IMR-90 (cell line): ENCODE data around the gene RANBP10. TPM values are rescaled to one million over a fixed set of nuclear protein-coding genes. Genes with fewer than 3 reads are reported as not detected.

Experiments used
- ATAC-seq: fragments of 200-7000 bp; cut with Tn5 transposase; 2 replicates; pipeline ENCODE4 v1.9.1; 2020; ENCODE audit warnings: low read depth, mild to moderate bottlenecking, moderate library complexity
- BruUV-seq: library from RNA; stranded (reverse); fragments of 400-500 nt; replicated peaks from 2 replicates; lab custom pipeline; 2021; lab: Mats Ljungman, UMichigan
- CTCF ChIA-PET: fragments of 300-600 bp; formaldehyde crosslinking; extraction: SDS; loops from one replicate; lab custom pipeline; 2021; ENCODE audit warnings: antibody characterized with exemption; lab: Yijun Ruan, JAX
- POLR2A ChIA-PET: fragments of 300-600 bp; sonication (Branson Sonifier 250); formaldehyde crosslinking; loops from one replicate; lab custom pipeline; 2022; ENCODE audit warnings: antibody characterized with exemption; ENCODE audit not compliant: unreplicated experiment; lab: Charles Lee
- DNase-seq: peaks from one replicate; pipeline ENCODE4 v3.0.0; 2013
- H2AFZ ChIP-seq: replicated peaks from 2 replicates; pipeline ENCODE3; 2013; ENCODE audit warnings: low read length, mild to moderate bottlenecking; ENCODE audit not compliant: poor library complexity
- H2AK5ac ChIP-seq: 2 replicates; pipeline ENCODE4 v1.6.1; 2013; ENCODE audit warnings: low read depth, low read length, inconsistent platforms
- H2AK9ac ChIP-seq: replicated peaks from 2 replicates; pipeline ENCODE3; 2013; ENCODE audit warnings: mild to moderate bottlenecking, low read depth, low read length, moderate library complexity; ENCODE audit not compliant: poor library complexity
- H2BK120ac ChIP-seq: 2 replicates; pipeline ENCODE4 v1.6.1; 2013; ENCODE audit warnings: low read depth, low read length, inconsistent platforms
- H2BK15ac ChIP-seq: 3 replicates; pipeline ENCODE4 v1.6.1; 2013; ENCODE audit warnings: low read depth, low read length, inconsistent platforms
- H2BK20ac ChIP-seq: 2 replicates; pipeline ENCODE4 v1.6.1; 2013; ENCODE audit warnings: low read depth, mild to moderate bottlenecking, inconsistent platforms, low read length, moderate library complexity
- H2BK5ac ChIP-seq: 2 replicates; pipeline ENCODE4 v1.6.1; 2013; ENCODE audit warnings: mild to moderate bottlenecking, low read depth, low read length, inconsistent platforms; ENCODE audit not compliant: poor library complexity, severe bottlenecking
- H3K14ac ChIP-seq: replicated peaks from 2 replicates; pipeline ENCODE4 v1.6.1; 2013; ENCODE audit warnings: low read depth, low read length, inconsistent platforms
- H3K18ac ChIP-seq: 2 replicates; pipeline ENCODE4 v1.6.1; 2013; ENCODE audit warnings: low read depth, low read length, control low read depth
- H3K23ac ChIP-seq: 2 replicates; pipeline ENCODE4 v1.6.1; 2013; ENCODE audit warnings: low read depth, low read length, inconsistent platforms
- H3K27ac ChIP-seq: 2 replicates; pipeline ENCODE4 v1.5.1; 2013; ENCODE audit warnings: mild to moderate bottlenecking, control low read depth, low read length; ENCODE audit not compliant: insufficient read depth
- H3K27me3 ChIP-seq: 2 replicates; pipeline ENCODE4 v1.6.1; 2013; ENCODE audit warnings: low read length; ENCODE audit not compliant: control insufficient read depth, insufficient read depth
- H3K36me3 ChIP-seq: 2 replicates; pipeline ENCODE4 v1.6.1; 2013; ENCODE audit warnings: low read length, mixed read lengths; ENCODE audit not compliant: control insufficient read depth, insufficient read depth
- H3K4ac ChIP-seq: 2 replicates; pipeline ENCODE4 v1.6.1; 2013; ENCODE audit warnings: low read depth, low read length, inconsistent platforms
- H3K4me1 ChIP-seq: 2 replicates; pipeline ENCODE4 v1.6.1; 2013; ENCODE audit warnings: low read length, mixed read lengths; ENCODE audit not compliant: control insufficient read depth, insufficient read depth
- H3K4me2 ChIP-seq: 2 replicates; pipeline ENCODE4 v1.6.1; 2013; ENCODE audit warnings: low read depth, mild to moderate bottlenecking, control low read depth, low read length, moderate library complexity
- H3K4me3 ChIP-seq: 2 replicates; pipeline ENCODE4 v1.5.1; 2013; ENCODE audit warnings: low read depth, mild to moderate bottlenecking, control low read depth, low read length, moderate library complexity; ENCODE audit not compliant: insufficient read depth
- H3K56ac ChIP-seq: 2 replicates; pipeline ENCODE4 v1.6.1; 2013; ENCODE audit warnings: low read length, inconsistent platforms; ENCODE audit not compliant: insufficient read depth; ENCODE audit errors: extremely low read depth
- H3K79me1 ChIP-seq, 2 experiments: 2 replicates each; pipeline ENCODE4 v1.6.1; 2013; ENCODE audit warnings: low read length in 2 of 2, inconsistent platforms in 1 of 2, low read depth in 1 of 2
- H3K9ac ChIP-seq: 2 replicates; pipeline ENCODE4 v1.6.1; 2013; ENCODE audit warnings: low read depth, low read length, control low read depth
- H3K9me1 ChIP-seq: 2 replicates; pipeline ENCODE4 v1.6.1; 2013; ENCODE audit warnings: low read length, inconsistent platforms; ENCODE audit not compliant: insufficient read depth
- H3K9me3 ChIP-seq: 2 replicates; pipeline ENCODE4 v1.6.1; 2013; ENCODE audit warnings: low read length; ENCODE audit not compliant: control insufficient read depth, insufficient read depth
- H4K20me1 ChIP-seq: 2 replicates; pipeline ENCODE4 v1.6.1; 2013; ENCODE audit warnings: low read length, inconsistent platforms; ENCODE audit not compliant: insufficient read depth
- H4K5ac ChIP-seq: 2 replicates; pipeline ENCODE4 v1.6.1; 2013; ENCODE audit warnings: mild to moderate bottlenecking, low read depth, low read length, control low read depth
- H4K8ac ChIP-seq, 2 experiments: 2 replicates each; pipeline ENCODE4 v1.6.1; 2013; ENCODE audit warnings: low read depth in 2 of 2, low read length in 2 of 2, control low read depth in 1 of 2, inconsistent platforms in 1 of 2
- H4K91ac ChIP-seq: 2 replicates; pipeline ENCODE4 v1.6.1; 2013; ENCODE audit warnings: low read depth, low read length, inconsistent platforms; ENCODE audit not compliant: insufficient read depth
- BHLHE40 ChIP-seq: fragments of 150-350 bp; IDR thresholded peaks from 2 replicates; pipeline ENCODE4 v1.6.1; 2016; ENCODE audit warnings: mild to moderate bottlenecking, low read depth, low read length
- CEBPB ChIP-seq: IDR thresholded peaks from 2 replicates; pipeline ENCODE4 v1.6.1; 2012; ENCODE audit warnings: low read depth, low read length, improper control_type of control experiment
- CHD1 ChIP-seq: IDR thresholded peaks from 2 replicates; pipeline ENCODE4 v1.6.1; 2012; ENCODE audit warnings: low read depth, low read length, improper control_type of control experiment
- CTCF ChIP-seq: conservative IDR thresholded peaks from 2 replicates; pipeline ENCODE4 v1.5.1; 2012; ENCODE audit warnings: mild to moderate bottlenecking, low read depth, low read length, improper control_type of control experiment
- ELK1 ChIP-seq: fragments of 150-350 bp; IDR thresholded peaks from 2 replicates; pipeline ENCODE4 v1.6.1; 2016; ENCODE audit warnings: low read depth, mild to moderate bottlenecking, low read length, moderate library complexity, borderline replicate concordance
- FOS ChIP-seq: fragments of 150-350 bp; IDR thresholded peaks from 2 replicates; pipeline ENCODE4 v1.6.1; 2016; ENCODE audit warnings: low read depth, low read length
- MAFK ChIP-seq: IDR thresholded peaks from 2 replicates; pipeline ENCODE4 v1.6.1; 2012; ENCODE audit warnings: low read depth, low read length, improper control_type of control experiment
- MAZ ChIP-seq: IDR thresholded peaks from 2 replicates; pipeline ENCODE4 v1.6.1; 2012; ENCODE audit warnings: low read depth, mild to moderate bottlenecking, low read length, improper control_type of control experiment, moderate library complexity, borderline replicate concordance
- MXI1 ChIP-seq: IDR thresholded peaks from 2 replicates; pipeline ENCODE4 v1.6.1; 2012; ENCODE audit warnings: low read depth, mild to moderate bottlenecking, low read length, moderate library complexity, borderline replicate concordance
- NFE2L2 ChIP-seq: fragments of 150-350 bp; IDR thresholded peaks from 2 replicates; pipeline ENCODE4 v1.6.1; 2016; ENCODE audit warnings: low read depth, mild to moderate bottlenecking, low read length
- POLR2A ChIP-seq: IDR thresholded peaks from 2 replicates; pipeline ENCODE4 v1.6.1; 2012; ENCODE audit warnings: mild to moderate bottlenecking, low read depth, low read length
- RAD21 ChIP-seq: IDR thresholded peaks from 2 replicates; pipeline ENCODE4 v1.6.1; 2012; ENCODE audit warnings: low read length, improper control_type of control experiment
- RCOR1 ChIP-seq: IDR thresholded peaks from 2 replicates; pipeline ENCODE4 v1.6.1; 2012; ENCODE audit warnings: mild to moderate bottlenecking, low read length, improper control_type of control experiment; ENCODE audit not compliant: insufficient replicate concordance
- RFX5 ChIP-seq: IDR thresholded peaks from 2 replicates; pipeline ENCODE4 v1.8.0; 2012; ENCODE audit warnings: low read depth, mild to moderate bottlenecking, low read length, moderate library complexity
- SMC3 ChIP-seq: fragments of 150-350 bp; IDR thresholded peaks from 2 replicates; pipeline ENCODE4 v1.6.1; 2016; ENCODE audit warnings: low read depth, mild to moderate bottlenecking, antibody characterized with exemption, low read length, moderate library complexity
- USF2 ChIP-seq: fragments of 150-350 bp; IDR thresholded peaks from 2 replicates; pipeline ENCODE4 v1.6.1; 2017; ENCODE audit warnings: mild to moderate bottlenecking, antibody characterized with exemption, low read length, low read depth
- WGBS, 2 experiments: methylation state at CpG; one replicate each; pipeline versions ENCODE4 v1.1.5 to v1.1.7; 2013; ENCODE audit warnings: missing lambda C conversion rate in 2 of 2; ENCODE audit not compliant: insufficient read length in 1 of 2; ENCODE audit errors: extremely low coverage in 2 of 2; 5-methylcytosine and 5-hydroxymethylcytosine counted together
- dilution Hi-C: fragments of 300-500 bp; cut with HindIII; formaldehyde crosslinking; loops from one replicate; pipeline ENCODE4 v1.14.3; 2018; ENCODE audit warnings: low sequenced_read_pairs; ENCODE audit not compliant: unreplicated experiment
- in situ Hi-C: fragments of 300-500 bp; cut with MboI; formaldehyde crosslinking; loops from 3 replicates; pipeline ENCODE4 v1.14.3; 2019; ENCODE audit warnings: low sequenced_read_pairs, inconsistent platforms, mixed read lengths
- intact Hi-C: fragments of 100-400 bp; cut with micrococcal nuclease; formaldehyde crosslinking; loops from 2 replicates; pipeline ENCODE4 v1.10.0; 2022
- polyA plus RNA-seq, 3 experiments: library from polyadenylated mRNA; depleted of rRNA; stranded (reverse); fragments of >200 nt; gene quantifications; 2 replicates each; pipeline ENCODE4 v1.2.3, GENCODE V29; 2012; ENCODE audit warnings: low replicate concordance in 1 of 3
- total RNA-seq: library from RNA; depleted of rRNA; stranded (reverse); fragments of >200 nt; gene quantifications from 2 replicates; pipeline ENCODE4 v1.2.3, GENCODE V29; 2012

The RANBP10 gene
- total and polyA plus RNA-seq, 2 of the 4 experiments (the other 2 are of a cell fraction): 2.7 to 12.1 TPM

- ATAC-seq: no peak
- Histone ChIP-seq H4K91ac (no peak overlapping the region), H3K23ac (no peak overlapping the region), H3K4me1 (no peaks in the 10 kb centered on the region), H3K36me3 (peaks cover 3% of the 10 kb centered on the region; the same call in 1 of the 2 replicates), H3K14ac (no peak overlapping the region), H3K9ac (no peak overlapping the region), H4K8ac (no peak overlapping the region), H3K9me1 (peaks cover 15% of the 10 kb centered on the region), H3K27ac (no peak overlapping the region), H2BK5ac (no peak overlapping the region), H3K56ac (no peak overlapping the region), H2BK120ac (no peak overlapping the region), H2BK20ac (no peak overlapping the region), H3K79me1 (peaks cover 5 to 17% of the 10 kb centered on the region in 2 experiments), H2AFZ (peak overlapping the region; percentile 21), H4K5ac (no peak overlapping the region), H2AK9ac (peak overlapping the region; percentile 50), H2BK15ac (no peak overlapping the region), H2AK5ac (no peak overlapping the region), H3K18ac (no peak overlapping the region), H3K4me3 (no peak overlapping the region), H3K4me2 (no peak overlapping the region), H3K27me3 (no peaks in the 10 kb centered on the region), H3K9me3 (no peaks in the 10 kb centered on the region), H3K4ac (no peak overlapping the region; the same call in 1 of the 2 replicates), H4K20me1 (0 out of 2 replicates have a peak, but pooled peaks cover 12% of the 10 kb centered on the region)
- BruUV-seq: no TSS peak
- dilution Hi-C loops: no loop called here
- WGBS, 2 experiments: 80% methylated on average over 2 of the region's 3 CpGs; no CpG with 5 or more reads in 1 of the 2 experiments
- intact Hi-C loops: no loop called here
- POLR2A ChIA-PET: no interaction called here
- no peak for TF ChIP-seq CHD1
- no peak for TF ChIP-seq CTCF
- TF ChIP-seq NFE2L2: no peak
- TF ChIP-seq FOS: no peak
- TF ChIP-seq RFX5: no peak
- TF ChIP-seq ELK1: no peak
- no peak for TF ChIP-seq BHLHE40
- TF ChIP-seq POLR2A: no peak
- no peak for TF ChIP-seq MXI1
- no peak for TF ChIP-seq USF2
- no peak for TF ChIP-seq MAZ
- no peak for TF ChIP-seq MAFK
- TF ChIP-seq RAD21: no peak
- no peak for TF ChIP-seq SMC3
- TF ChIP-seq CEBPB: no peak
- TF ChIP-seq RCOR1: no peak
- CTCF ChIA-PET: no interaction called here
- in situ Hi-C loops: no loop called here
- no peak for DNase-seq
Observed at GRCh38 chr16:67748834-67749233, 57.5 kb downstream of the RANBP10 start.
